GM12875 (cell line): ENCODE measurements around the gene CRNN.

Experiments used
- H3K4me3 ChIP-seq: one replicate; pipeline ENCODE4 v1.5.1; 2011; ENCODE audit warnings: low read depth, low read length, control low read depth
- TF ChIP-seq, protein P1 (sequence below): IDR thresholded peaks from 2 replicates; pipeline ENCODE4 v1.5.1; 2011; ENCODE audit warnings: low read depth, mild to moderate bottlenecking, control low read depth, inconsistent platforms, low read length, moderate library complexity, borderline replicate concordance; ENCODE audit not compliant: insufficient read depth

CRNN gene

GRCh38 chr1:152457561-152457960 lies 43.5 kb upstream of the CRNN start:
- H3K4me3 ChIP-seq: no peak overlapping the region
- TF ChIP-seq, protein P1, sequence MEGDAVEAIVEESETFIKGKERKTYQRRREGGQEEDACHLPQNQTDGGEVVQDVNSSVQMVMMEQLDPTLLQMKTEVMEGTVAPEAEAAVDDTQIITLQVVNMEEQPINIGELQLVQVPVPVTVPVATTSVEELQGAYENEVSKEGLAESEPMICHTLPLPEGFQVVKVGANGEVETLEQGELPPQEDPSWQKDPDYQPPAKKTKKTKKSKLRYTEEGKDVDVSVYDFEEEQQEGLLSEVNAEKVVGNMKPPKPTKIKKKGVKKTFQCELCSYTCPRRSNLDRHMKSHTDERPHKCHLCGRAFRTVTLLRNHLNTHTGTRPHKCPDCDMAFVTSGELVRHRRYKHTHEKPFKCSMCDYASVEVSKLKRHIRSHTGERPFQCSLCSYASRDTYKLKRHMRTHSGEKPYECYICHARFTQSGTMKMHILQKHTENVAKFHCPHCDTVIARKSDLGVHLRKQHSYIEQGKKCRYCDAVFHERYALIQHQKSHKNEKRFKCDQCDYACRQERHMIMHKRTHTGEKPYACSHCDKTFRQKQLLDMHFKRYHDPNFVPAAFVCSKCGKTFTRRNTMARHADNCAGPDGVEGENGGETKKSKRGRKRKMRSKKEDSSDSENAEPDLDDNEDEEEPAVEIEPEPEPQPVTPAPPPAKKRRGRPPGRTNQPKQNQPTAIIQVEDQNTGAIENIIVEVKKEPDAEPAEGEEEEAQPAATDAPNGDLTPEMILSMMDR: no peak

GRCh38 chr1:152457071-152457470 lies 43.0 kb upstream of the CRNN start:
- TF ChIP-seq, protein P1: no peak
- no peak overlapping the region for H3K4me3 ChIP-seq

DNA sequence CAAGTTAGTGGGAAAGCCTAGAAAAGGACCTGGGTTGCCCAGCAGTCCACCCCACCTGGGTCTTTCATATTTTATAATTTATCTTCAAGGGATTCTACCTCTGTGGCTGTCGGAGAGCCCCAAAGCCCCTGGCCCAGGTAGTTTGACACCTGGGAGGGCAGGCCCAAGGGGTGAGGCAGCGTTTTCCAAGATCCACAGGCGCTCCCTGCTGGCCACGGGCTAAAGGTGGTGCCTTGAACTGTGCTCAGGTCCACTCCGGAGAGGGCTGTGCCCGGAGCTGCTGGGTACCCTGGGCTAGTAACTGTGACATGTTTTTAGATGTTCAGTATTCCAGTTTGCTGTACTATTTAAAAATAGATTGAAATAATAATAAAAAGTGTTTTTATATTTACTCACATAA lies 37.2 kb upstream of the CRNN start:
- H3K4me3 ChIP-seq: no peak overlapping the region
- TF ChIP-seq, protein P1: 0 out of 2 replicates have a peak, but pooled peaks have one; percentile 16

DNA sequence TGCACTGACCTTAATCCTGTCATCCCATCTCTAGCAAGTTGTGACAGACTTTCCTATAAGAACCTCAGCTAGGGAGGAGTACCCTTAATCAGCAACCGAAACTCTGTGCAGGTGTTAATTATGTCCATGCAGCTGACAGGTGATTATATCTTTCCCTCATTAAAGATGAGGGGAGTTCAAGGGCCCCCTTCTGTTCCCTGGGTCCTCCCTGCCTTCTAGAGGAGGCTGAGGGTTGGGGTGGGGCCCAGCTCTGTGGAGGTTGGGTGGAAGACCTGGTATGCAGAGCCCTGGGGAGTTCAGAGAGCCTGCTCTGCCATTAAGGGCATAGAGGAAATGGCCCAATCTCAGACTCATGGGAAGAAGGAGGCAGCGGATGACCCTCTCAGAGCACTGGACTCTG lies 35.6 kb upstream of the CRNN start:
- H3K4me3 ChIP-seq: no peak overlapping the region
- TF ChIP-seq, protein P1: no peak

- TF ChIP-seq, protein P1: no peak
Measured at GRCh38 chr1:152448496-152448895, 34.4 kb upstream of the CRNN start.

DNA sequence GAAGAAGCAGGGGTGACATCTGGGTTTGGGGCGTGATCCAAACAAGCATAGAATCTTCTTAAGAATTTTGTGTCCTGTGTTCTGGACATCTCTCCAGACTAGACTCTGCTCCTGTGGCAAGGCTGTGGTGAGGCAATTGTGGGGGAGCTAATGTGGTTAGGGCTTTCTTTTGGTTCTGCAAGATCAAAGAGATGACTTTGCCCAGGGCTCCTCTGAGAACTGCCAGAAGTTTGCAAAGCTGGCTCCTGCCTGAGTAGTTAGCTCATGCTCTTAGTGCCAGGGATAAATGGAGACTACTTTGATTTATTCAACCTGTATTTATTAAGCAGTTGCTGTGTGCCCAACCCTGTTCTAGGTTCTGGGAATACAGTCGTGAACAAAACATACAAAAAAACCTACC lies 34.0 kb upstream of the CRNN start:
- TF ChIP-seq, protein P1: no peak
- H3K4me3 ChIP-seq: no peak overlapping the region

More at GRCh38 chr1:152448496-152448895, 34.4 kb upstream of the CRNN start:
- no peak overlapping the region for H3K4me3 ChIP-seq

DNA sequence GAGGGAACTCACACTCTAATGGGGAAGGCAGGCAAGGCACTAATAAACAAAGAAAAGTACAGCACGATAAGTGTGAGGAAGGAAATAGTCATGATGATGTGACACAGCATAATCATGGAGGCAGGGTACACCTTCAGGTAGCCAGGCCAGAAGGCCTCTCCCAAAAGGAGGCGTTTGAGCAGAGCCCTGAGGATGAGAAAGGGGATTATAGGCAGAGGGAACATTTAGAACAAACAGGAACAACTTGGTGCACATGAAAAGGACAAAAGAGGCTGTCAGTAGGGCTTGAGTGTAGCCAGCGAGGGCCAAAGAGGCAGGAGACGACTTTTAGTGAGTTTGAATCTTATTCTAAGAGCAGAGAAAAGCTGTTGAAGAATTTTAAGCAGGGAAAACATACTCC lies 33.4 kb upstream of the CRNN start:
- TF ChIP-seq, protein P1: no peak
- H3K4me3 ChIP-seq: no peak overlapping the region
